ENCODE results near the gene TRPV4.

GRCh38 chr12:109836916-109837315 is 3.7 kb upstream of the TRPV4 start:
- TF ChIP-seq, protein P1, sequence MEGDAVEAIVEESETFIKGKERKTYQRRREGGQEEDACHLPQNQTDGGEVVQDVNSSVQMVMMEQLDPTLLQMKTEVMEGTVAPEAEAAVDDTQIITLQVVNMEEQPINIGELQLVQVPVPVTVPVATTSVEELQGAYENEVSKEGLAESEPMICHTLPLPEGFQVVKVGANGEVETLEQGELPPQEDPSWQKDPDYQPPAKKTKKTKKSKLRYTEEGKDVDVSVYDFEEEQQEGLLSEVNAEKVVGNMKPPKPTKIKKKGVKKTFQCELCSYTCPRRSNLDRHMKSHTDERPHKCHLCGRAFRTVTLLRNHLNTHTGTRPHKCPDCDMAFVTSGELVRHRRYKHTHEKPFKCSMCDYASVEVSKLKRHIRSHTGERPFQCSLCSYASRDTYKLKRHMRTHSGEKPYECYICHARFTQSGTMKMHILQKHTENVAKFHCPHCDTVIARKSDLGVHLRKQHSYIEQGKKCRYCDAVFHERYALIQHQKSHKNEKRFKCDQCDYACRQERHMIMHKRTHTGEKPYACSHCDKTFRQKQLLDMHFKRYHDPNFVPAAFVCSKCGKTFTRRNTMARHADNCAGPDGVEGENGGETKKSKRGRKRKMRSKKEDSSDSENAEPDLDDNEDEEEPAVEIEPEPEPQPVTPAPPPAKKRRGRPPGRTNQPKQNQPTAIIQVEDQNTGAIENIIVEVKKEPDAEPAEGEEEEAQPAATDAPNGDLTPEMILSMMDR (IDR thresholded peaks at IDR 0.05) = no peak
- TF ChIP-seq POLR2AphosphoS5 (IDR thresholded peaks at IDR 0.05; ENCODE audit: low read depth, low read length) (no peak), SIN3A (IDR thresholded peaks at IDR 0.05; ENCODE audit: borderline replicate concordance, insufficient read depth, low read depth, low read length) (no peak)

Data from Panc1 (cell line).